Skeletal muscle tissue (tissue), 4 donors: Measurements from ENCODE around the gene KLF3. TPM values are rescaled to one million over a fixed set of nuclear protein-coding genes. Genes with fewer than 3 reads are reported as not detected.

Experiments
- H3K27ac ChIP-seq: one replicate; pipeline ENCODE4 v1.7.0; 2013; ENCODE audit warnings: mild to moderate bottlenecking, low read depth, low read length, inconsistent platforms
- H3K27me3 ChIP-seq, 3 donors: one replicate each; pipeline ENCODE4 v1.7.0; 2013; ENCODE audit warnings: low read length in 3 of 3; ENCODE audit not compliant: control insufficient read depth in 3 of 3, insufficient read depth in 3 of 3
- H3K36me3 ChIP-seq, 3 donors: one replicate each; pipeline ENCODE4 v1.7.0; 2013; ENCODE audit warnings: low read length in 3 of 3; ENCODE audit not compliant: control insufficient read depth in 3 of 3, insufficient read depth in 3 of 3
- H3K4me1 ChIP-seq, 3 donors: one replicate each; pipeline ENCODE4 v1.7.0; 2013; ENCODE audit warnings: low read length in 3 of 3, mild to moderate bottlenecking in 3 of 3; ENCODE audit not compliant: control insufficient read depth in 3 of 3, insufficient read depth in 3 of 3
- H3K4me3 ChIP-seq, 3 donors: one replicate each; pipeline ENCODE4 v1.7.0; 2013; ENCODE audit warnings: low read length in 3 of 3
- H3K9ac ChIP-seq, 3 donors: one replicate each; pipeline ENCODE4 v1.7.0; 2013; ENCODE audit warnings: low read length in 3 of 3, mild to moderate bottlenecking in 3 of 3, moderate library complexity in 2 of 3, low read depth in 1 of 3
- H3K9me3 ChIP-seq, 3 donors: one replicate each; pipeline ENCODE4 v1.7.0; 2013; ENCODE audit warnings: low read length in 3 of 3; ENCODE audit not compliant: control insufficient read depth in 3 of 3
- total RNA-seq: library from RNA; depleted of rRNA; stranded (reverse); fragments of >200 nt; gene quantifications from one replicate; pipeline ENCODE4 v1.2.3, GENCODE V29; 2014
- donor health status: Osteomylitis.

The KLF3 gene
- total RNA-seq, 1 donor from 2014 or later, result 20.9 TPM

DNA sequence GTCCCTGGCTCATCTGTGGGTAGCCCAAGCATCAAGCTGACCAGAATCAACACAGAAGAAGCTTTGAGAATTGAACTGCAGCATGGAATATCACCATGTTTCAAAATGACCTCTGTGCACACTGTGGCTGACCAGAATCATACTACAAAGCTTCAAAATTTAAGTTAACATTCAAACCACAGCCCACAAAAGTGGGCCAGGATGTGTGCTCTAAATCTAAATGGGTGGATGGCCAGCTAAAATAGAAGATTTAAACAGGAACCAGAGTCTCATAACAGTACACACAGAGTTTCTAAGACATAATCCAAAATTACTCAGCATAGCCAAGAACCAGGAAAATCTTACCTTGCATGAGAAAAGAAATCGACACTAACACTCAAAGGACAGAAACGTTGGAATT lies 46.1 kb downstream of the KLF3 start:
- Histone ChIP-seq H3K4me1 (no peaks in the 10 kb centered on the region), H3K9me3 (peaks cover 0 to 3% (median 0%) of the 10 kb centered on the region in 3 donors), H3K27ac (no peak overlapping the region), H3K27me3 (no peaks in the 10 kb centered on the region), H3K36me3 (no peaks in the 10 kb centered on the region), H3K9ac (no peak overlapping the region), H3K4me3 (no peak overlapping the region)

DNA sequence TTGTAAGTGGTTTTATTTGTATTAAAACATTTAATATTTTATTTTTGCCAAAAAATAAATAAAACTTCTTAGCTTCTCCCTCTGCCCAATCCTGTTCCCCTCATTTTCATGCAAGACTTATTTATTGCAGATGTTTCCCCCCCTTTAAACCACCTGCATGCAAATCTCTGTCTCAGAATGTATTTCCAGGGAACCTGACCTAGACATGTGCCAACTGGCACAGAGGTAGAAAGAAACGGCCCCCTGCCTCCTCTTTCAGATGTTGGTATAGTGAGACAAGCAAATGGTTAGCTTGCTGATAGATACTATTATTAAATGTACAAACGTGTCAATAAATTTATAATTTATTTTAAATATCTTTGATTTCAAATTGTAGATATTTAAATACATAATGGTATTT lies 47.1 kb downstream of the KLF3 start:
- Histone ChIP-seq H3K27ac (no peak overlapping the region), H3K27me3 (no peaks in the 10 kb centered on the region), H3K4me3 (no peak overlapping the region), H3K36me3 (no peaks in the 10 kb centered on the region), H3K9me3 (peaks cover 0 to 3% (median 0%) of the 10 kb centered on the region in 3 donors), H3K9ac (no peak overlapping the region), H3K4me1 (no peaks in the 10 kb centered on the region)

DNA sequence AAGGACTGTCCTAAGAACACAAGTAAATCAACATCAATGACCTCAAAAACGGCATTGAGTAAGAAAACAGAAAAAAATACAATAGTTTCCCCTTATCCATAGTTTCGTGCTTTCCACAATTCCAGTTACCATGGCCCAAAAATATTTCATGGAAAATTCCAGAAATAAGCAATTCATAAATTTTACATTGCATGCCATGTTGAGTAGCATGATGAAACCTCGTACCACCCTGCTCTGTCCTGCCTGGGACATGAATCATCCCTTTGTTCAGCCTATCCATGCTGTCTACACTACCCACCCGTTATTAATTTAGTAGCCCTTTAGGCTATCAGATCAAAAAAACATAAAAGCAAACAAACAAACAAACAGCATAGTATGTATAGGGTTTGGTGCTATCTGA lies 51.1 kb downstream of the KLF3 start:
- H3K27ac ChIP-seq, result no peak overlapping the region
- peaks cover 0 to 3% (median 0%) of the 10 kb centered on the region in 3 donors for H3K9me3 ChIP-seq
- H3K27me3 ChIP-seq, result no peaks in the 10 kb centered on the region
- no peak overlapping the region for H3K4me3 ChIP-seq
- no peaks in the 10 kb centered on the region for H3K36me3 ChIP-seq
- H3K4me1 ChIP-seq, result no peaks in the 10 kb centered on the region
- no peak overlapping the region for H3K9ac ChIP-seq

DNA sequence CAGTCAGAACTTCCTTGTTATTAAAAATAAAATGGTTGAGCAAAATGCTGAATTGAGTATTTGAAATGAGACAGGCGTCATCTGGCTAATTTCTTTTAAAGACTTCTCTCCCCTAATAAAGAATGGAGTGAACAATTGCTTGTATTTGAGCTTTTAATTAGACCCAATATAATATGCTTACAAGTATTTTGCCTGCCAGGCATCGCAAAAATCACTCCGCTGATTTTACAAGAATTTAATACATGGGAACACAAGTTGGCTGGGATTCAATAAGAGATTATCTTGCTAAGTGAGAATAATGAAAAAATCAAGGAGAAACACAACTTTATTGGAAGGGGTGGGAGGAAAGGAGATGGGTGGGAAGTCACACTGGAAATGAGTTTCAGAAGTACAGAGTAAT lies 52.3 kb downstream of the KLF3 start:
- Histone ChIP-seq H3K27ac (no peak overlapping the region), H3K4me1 (no peaks in the 10 kb centered on the region), H3K27me3 (no peaks in the 10 kb centered on the region), H3K9ac (no peak overlapping the region), H3K9me3 (peaks cover 0 to 3% (median 0%) of the 10 kb centered on the region in 3 donors), H3K4me3 (no peak overlapping the region), H3K36me3 (no peaks in the 10 kb centered on the region)

DNA sequence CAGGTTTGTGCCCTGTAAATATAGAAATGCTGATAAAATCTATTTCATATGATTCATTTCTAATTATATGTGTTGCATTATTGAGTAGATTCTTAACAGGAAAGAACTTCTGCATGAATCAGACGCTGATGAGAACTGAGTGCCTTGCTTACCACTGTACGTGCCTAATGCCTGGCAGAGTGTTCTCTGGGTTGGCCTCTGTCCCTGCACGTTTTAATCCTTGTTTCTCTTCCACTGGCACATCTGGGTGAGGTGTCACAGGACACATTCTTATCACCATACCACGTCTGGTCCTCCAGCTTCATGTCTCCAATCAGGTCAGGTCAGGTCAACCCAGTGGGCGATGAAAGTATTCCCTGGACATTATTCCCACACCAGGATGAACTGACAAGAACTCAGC lies 53.6 kb downstream of the KLF3 start:
- Histone ChIP-seq H3K4me3 (no peak overlapping the region), H3K27ac (no peak overlapping the region), H3K9me3 (no peaks in the 10 kb centered on the region), H3K27me3 (no peaks in the 10 kb centered on the region), H3K9ac (no peak overlapping the region), H3K4me1 (no peaks in the 10 kb centered on the region), H3K36me3 (no peaks in the 10 kb centered on the region)

DNA sequence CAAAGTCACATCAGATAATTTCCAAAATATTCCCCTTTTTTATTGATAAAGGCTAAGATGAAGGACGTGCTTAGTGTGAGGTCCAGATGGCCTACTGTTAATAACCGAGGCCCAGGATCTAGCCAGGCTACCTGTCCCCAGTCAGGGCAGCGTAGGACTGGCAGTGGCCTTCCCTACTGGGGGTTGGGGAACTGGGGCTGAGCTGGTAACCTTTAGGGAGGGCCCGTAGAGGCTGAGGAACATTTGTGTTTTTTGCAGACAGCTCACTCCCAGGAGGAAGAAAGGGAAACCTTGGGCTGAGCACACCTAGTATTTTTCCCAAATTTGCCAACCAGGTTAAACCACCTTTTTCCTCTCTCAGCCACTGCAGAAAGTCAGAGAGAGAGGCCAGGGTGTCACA lies 59.1 kb downstream of the KLF3 start:
- Histone ChIP-seq H3K36me3 (no peaks in the 10 kb centered on the region), H3K4me1 (no peaks in the 10 kb centered on the region), H3K27ac (no peak overlapping the region), H3K9ac (no peak overlapping the region), H3K27me3 (no peaks in the 10 kb centered on the region), H3K9me3 (no peaks in the 10 kb centered on the region), H3K4me3 (no peak overlapping the region)

DNA sequence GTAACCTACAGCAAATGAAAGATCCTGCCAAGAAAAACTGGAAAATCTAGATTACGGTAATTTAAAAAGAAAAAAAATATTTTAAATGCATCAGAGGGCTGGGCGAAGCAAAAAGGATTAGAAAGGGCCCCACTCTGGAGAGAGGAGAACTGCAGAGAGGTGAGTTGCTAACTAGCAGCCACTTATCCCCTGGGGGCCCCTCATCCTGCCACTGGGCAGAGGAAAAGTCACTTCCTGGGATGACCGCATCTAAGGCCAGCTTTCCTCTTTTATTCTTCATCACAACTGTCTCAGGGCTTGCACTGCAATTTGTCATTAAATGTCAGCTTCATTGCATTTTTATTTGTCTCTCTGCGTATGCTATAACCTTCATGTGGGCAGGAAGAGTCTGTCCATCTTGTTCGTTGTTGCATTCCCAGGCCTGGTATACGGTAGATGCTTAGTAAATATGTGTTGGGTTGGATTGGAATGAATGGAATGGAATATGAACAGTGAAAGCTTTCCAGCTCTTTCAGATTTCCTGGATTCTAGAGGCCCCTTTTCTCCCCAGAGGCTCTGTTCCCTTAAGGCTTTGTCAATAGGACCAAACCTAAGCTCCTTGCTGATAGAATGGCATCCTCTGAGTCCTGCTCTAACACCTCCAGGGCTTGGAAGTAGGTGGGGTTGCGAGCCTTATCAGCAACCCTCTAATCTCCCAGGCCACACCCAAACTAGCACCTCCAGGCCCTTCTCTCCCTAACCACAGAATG lies 59.9 kb downstream of the KLF3 start:
- Histone ChIP-seq H3K36me3 (no peaks in the 10 kb centered on the region), H3K27me3 (no peaks in the 10 kb centered on the region), H3K9ac (no peak overlapping the region), H3K4me3 (no peak overlapping the region), H3K9me3 (no peaks in the 10 kb centered on the region), H3K27ac (no peak overlapping the region), H3K4me1 (no peaks in the 10 kb centered on the region)

DNA sequence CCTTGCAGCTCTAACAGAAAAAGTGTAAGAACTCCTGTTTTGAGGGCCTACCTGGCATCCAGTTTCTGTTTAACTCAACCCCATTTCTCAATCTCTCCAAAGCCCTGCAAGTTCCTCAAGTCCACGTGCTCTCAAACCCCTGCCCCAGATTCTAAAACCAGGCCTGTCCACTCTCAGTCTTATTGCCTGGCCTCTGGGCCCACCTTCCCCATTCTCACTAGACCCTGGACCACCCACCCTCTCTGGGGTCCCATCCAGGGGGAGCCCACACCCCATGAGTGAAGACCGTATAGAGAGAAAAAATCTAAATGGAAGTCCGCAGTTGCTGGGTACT lies 60.4 kb downstream of the KLF3 start:
- Histone ChIP-seq H3K9ac (no peak overlapping the region), H3K4me1 (no peaks in the 10 kb centered on the region), H3K36me3 (no peaks in the 10 kb centered on the region), H3K4me3 (no peak overlapping the region), H3K27ac (no peak overlapping the region), H3K27me3 (no peaks in the 10 kb centered on the region), H3K9me3 (no peaks in the 10 kb centered on the region)

DNA sequence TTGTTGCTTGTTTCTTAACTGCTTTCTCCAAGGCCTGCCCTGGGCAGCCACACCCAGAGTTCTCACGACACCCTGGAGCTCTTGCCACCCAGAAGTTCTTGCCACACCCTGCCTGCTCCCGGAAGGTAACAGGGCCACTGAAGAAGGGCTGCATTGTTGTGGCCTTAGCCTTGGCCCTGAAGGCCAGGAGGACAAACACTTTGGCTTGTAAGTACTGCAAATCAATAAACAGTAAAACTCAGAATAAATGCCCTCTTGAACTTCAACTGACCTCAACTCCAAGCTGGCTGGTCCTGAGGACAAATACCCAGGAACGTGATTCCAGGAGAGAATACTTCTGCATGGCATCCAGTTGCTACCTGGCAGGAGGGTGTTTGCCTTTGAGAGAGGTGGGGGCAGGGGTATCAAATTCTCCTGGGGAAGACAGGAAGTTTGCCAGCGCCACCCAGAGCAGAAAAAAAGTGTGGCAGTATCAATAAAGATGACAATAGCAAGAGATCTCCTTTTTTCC lies 64.7 kb downstream of the KLF3 start:
- no peak overlapping the region for H3K4me3 ChIP-seq
- H3K9ac ChIP-seq, result no peak overlapping the region
- H3K27me3 ChIP-seq, result no peaks in the 10 kb centered on the region
- no peaks in the 10 kb centered on the region for H3K36me3 ChIP-seq
- H3K27ac ChIP-seq, result no peak overlapping the region
- no peaks in the 10 kb centered on the region for H3K9me3 ChIP-seq
- peaks cover 0 to 2% (median 0%) of the 10 kb centered on the region in 3 donors for H3K4me1 ChIP-seq

DNA sequence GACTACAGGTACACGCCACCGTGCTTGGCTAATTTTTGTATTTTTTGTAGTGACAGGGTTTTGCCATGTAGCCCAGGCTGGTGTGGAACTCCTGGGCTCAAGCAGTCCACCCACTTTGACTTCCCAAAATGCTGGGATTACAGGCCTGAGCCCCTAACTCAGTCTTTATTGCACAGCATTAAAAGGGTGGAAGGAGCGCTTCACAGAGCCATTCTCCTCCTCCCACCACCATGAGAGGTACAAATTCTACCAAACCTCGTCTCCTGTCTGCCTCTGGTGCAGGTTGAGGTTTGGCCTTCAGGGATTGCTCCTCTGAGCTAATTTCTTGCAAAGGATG lies 66.5 kb downstream of the KLF3 start:
- no peaks in the 10 kb centered on the region for H3K36me3 ChIP-seq
- H3K9ac ChIP-seq, result no peak overlapping the region

More for the DNA sequence above, 66.5 kb downstream of the KLF3 start:
- H3K9me3 ChIP-seq, result no peaks in the 10 kb centered on the region
- H3K4me1 ChIP-seq, result peaks cover 0 to 2% (median 0%) of the 10 kb centered on the region in 3 donors
- no peak overlapping the region for H3K4me3 ChIP-seq
- no peaks in the 10 kb centered on the region for H3K27me3 ChIP-seq
- H3K27ac ChIP-seq, result no peak overlapping the region
